HG03442 (cell line): ENCODE results near the gene RASD2.

ENCODE experiments used
- ATAC-seq: cut with Tn5 transposase; IDR thresholded peaks from one replicate; pipeline ENCODE4 v1.9.1; 2021; ENCODE audit warnings: mild to moderate bottlenecking, moderate library complexity; ENCODE audit not compliant: unreplicated experiment

Gene RASD2

DNA sequence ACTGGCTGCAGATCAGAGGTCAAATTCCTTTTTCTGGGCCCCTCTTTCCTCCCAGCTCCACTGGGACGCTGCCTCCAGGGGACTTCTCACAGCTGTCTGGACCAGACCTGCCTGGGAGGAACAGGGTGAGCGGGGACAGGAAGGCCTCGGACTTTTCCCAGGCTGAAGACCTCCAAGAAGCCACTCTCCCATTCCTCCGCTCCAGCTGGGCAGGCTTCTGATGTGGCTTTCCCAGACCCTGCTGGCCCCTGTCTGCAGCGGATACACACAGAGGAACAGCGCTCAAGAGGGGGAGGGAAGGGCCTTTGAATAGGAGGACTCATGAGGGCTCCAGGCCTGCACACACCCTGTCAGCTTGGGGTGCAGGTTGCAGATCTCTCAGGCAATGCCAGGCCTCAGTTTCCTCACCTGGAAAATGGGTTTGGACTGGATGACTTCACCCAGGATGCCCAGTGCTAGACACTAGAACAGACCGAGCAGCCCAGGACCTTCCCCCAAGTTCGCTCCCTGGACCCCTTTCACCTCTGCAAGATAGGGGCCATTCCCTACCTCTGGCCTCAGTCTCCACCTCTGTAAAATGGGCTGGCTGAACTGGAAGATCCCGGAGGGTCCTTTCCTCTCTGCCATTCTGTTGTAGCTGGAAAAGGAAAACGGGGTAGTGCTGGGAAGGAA, 39.9 kb downstream of the RASD2 start:
- no peak for ATAC-seq

GRCh38 chr22:35581023-35581413, 40.4 kb downstream of the RASD2 start:
- ATAC-seq: no peak

GRCh38 chr22:35582218-35582860, 41.7 kb downstream of the RASD2 start:
- ATAC-seq: no peak

GRCh38 chr22:35582861-35583670, 42.4 kb downstream of the RASD2 start:
- ATAC-seq: no peak

DNA sequence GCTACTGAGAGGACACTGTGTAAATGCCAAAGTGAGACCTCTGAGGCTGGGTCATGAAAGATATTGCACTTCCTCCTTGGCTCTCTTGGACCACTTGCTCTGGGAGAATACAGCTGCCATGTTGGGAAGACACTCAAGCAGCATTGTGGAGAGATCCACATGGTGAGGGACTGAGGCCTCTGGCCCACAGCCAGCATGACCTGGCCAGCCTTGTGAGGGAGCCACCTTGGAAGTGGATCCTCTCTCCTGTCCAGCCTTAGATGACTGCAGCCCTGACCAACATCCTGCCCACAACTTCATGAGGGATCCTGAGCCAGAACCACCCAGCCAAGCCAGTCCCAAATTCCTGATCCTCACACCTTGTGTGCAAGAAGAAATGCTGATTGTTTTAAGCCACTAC, 46.1 kb downstream of the RASD2 start:
- no peak for ATAC-seq

DNA sequence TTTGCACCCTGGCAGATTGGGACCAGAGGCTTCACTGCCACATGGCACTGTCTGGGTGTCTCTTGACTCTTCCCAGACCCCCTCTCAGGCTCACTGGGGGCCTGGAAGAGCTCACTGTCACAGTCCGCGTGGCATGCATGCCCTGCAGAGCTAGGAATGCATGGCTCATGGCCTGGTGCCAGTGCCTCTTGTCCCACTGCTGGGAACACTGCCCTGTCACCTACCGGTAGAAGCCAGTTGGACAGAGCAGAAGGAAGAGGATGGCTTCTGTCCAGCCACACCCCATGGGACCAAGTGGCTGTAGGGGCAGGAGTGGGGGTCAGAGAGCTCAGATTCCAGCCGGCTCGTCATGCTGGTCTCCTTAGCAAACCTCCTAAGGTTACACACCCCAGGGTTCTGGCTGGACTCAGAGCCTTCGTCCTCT, 46.8 kb downstream of the RASD2 start:
- ATAC-seq: no peak

- ATAC-seq: no peak
Measured at GRCh38 chr22:35587896-35588295, 47.3 kb downstream of the RASD2 start.

DNA sequence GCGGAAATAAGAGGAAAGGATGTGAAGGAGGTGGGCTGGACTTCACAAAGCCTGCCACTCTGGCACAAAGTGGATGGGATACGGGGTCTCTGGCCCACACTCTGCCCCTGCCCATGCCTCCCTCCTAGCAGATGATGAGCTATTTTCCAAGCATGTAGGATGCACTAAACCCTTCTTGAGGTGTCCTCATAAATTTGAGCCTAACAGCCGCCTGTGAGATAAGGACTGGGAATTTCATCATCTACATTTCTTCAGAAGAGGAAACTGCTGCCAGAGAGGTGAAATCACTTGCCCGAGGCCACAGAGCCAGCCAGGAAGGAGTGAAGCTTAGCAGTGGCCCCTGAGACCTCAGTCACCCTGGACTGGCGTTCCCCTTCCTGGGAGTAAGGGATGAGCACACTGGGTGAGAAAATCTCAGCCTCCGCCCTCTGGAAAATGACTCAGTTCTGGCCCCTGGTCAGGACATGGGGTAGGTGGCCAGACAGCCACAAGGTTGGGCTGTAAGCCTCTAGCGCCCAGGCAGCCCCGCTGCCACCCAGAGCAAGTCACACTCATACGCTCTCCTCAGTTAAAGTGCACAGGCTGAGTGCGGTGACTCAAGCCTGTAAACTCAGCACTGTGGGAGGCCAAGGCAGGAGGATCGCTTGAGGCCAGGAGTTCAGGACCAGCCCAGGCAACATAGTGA, 48.6 kb downstream of the RASD2 start:
- ATAC-seq: no peak

DNA sequence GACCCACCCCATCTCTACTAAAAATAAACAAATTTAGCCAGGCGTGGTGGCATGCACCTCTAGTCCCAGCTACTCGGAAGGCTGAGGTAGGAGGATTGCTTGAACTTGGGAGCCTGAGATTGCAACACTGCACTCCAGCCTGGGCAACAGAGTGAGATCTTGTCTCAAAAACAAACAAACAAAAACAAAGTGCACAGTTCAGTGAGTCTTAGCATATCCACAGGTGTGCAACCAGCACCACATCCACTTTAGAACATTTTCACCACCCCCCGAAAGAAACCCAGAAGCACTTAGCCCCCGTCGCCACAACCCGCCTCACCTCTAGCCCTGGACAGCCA, 49.1 kb downstream of the RASD2 start:
- no peak for ATAC-seq

DNA sequence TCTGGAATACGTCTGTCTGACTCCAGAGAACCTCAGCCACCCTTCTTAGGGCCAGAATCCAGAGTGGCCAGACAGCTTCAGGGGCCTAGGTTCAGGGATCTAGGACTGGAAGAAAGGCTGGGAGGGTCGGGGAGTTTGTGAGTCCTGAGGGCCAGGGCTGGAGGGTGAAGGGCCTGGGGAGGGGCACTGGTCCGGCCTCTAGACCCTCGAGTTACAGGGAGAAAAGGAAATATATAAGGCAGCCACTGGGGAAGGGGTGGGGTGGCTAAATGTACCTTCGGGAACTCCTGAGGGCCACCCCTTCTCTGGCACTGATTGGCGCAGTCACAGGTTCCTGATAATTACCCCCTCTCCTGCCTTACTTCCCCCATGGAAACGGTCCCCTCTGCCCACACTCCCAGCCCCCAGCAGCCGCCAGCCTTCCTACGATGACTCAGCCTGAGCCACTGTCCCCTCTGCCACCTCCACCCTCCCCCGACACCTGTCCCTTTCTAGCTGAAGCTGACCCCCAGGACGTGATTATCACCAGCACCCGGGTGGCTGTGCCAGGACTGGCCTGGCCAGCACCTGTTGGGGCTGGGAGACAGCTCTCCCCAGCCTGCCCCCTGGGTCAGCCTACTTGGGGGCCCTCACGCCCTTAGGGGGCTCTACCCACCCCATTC, 50.1 kb downstream of the RASD2 start:
- no peak for ATAC-seq

DNA sequence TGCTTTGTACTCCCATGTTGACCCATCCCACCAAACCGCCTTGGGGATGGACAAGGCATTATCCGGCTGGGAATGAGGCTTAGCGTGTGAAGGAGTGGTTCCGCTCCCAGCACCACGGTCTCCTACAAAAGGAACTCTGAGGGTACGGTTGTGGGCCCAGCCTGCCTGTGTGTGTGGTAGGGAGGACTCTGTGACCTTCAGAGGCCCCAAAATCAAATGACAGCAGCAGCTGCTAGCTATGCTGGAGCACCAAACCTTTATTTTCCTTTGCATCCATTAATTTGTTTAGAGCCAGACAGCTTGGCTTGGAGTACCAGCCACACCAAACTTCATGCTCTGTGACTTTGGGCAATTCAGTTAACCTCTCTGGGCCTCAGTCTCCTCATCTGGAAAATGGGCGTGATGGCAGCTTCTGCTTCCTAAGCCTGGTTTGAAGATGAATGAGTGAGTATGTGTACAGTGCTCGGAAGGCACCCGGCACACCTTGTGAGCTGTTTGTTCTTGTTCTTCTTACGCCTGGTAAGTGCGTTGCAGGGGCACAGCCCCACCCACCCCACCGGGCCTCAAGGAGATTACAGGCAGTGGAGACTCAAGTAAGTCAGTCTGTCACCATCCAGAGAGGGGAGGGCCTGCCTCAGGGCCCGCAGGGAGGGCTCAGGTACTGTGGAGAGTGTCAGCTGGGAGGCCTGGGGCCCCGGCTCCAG, 51.2 kb downstream of the RASD2 start:
- no peak for ATAC-seq

DNA sequence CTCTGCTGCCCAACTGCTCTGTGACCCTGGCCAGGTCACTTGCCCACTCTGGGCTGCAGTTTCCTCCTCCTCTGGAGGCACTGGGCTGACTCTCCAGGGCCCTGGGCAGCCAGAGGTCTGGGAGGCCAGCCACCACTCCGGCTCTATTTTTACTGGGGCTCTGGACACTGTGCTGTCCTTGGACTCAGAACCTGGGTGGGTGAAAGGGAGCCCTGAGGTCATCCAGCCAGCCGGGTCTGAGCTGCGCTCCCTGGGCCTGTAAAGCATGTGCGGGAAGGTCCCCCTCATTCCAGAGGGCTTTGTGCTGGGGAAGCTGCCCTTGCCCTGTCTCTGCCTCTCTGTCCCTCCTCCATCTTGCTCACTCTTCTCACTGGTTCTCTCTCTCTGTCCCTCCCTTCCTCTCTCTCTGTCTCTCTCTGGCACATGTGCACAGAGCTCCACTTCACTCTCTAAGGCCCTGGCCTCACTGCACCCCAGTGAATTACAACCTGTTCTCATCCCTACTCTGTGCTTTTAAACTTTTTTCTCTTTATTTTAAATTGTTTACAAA, 51.9 kb downstream of the RASD2 start:
- no peak for ATAC-seq

- no peak for ATAC-seq
Measured at GRCh38 chr22:35593071-35593890, 52.6 kb downstream of the RASD2 start.

- no peak for ATAC-seq
Measured at GRCh38 chr22:35593891-35594470, 53.4 kb downstream of the RASD2 start.

DNA sequence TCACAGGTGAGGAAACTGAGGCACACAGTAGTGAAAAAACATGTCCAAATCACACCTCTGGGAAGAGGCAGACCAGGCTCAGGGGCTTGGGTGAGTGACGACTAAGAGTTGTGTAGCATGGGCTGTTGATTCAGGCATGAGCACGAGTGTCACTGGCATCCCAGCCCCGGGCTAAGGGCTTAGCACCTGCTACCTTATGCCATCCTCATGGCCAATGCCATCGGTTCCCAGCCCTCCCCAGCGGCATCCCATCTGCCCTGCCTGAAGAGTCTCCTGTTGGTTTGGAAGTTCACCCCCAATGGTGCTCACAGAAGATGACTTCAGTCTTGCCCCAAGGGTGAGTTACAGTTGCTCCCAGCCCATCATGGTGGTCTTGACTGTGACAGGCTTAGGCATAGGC, 54.1 kb downstream of the RASD2 start:
- ATAC-seq: no peak

DNA sequence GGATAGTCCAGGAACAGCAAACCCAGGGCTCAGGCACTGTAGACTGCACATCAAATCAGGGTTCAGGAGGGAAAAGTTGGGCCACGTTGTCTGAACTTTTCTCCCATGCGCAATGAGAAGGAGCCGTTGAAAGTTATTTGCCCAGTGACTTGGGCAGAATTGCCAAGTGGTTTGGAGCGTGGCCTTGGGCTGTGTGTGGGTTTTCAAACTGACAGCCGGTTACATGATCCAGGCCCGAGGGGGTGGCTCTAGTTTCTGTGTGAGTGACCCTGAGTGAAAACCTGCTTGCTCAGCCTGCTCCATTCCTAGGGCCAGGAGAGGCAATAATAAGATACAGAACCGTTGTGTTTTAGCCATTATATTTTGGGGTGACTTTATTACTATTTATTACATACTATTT, 56.2 kb downstream of the RASD2 start:
- no peak for ATAC-seq

DNA sequence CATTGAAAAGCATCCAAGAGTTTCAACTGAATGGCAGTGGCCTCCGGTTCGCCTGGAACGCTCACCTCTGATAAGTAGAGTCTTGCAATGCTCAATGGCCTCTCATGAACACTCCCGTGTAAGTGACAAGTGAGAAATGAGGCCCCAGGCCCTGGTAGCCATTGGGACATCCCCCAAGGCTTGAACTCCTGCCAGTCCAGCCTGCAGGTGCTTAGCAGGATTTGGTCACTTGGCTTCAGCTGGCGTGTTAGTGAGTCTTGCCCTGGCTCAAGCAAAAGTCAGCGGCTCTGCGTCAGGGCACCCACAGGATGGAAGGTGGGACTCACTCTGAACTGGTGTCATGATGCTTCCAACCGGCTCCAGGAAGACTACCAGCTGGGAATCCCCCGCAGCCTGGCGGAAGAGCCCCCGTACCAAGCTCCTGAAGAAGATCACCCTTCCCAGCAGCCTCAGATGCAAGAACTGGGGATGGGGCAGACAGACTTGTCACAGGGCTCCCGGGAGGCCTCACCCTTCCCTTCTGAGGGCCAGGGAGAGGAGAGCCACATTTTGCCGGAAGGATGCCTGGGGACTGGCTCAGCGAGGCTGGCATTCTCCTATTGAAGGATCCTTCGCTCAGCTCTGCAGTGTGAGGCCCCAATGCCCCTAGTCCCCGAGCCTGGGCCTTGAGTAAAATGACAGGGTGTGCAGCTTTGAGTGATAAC, 57.2 kb downstream of the RASD2 start:
- ATAC-seq: no peak

DNA sequence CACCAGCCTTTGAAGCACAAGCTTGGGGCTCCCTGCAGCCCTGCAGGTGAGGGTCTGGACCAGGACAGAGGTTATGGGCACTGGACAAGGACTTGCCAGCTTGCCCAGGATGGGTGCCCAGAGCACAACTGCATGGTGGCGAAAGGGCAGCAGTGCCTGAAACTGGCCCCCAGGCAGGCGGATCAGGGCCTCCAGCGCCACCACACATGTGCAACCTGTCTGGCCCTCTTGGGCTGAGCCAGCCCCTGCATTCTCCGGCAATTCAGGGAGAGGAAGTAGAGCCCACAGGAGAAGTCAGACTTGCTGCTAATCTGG, 57.7 kb downstream of the RASD2 start:
- ATAC-seq: no peak
